Measurements from ENCODE around the gene TAS2R38.

DNA sequence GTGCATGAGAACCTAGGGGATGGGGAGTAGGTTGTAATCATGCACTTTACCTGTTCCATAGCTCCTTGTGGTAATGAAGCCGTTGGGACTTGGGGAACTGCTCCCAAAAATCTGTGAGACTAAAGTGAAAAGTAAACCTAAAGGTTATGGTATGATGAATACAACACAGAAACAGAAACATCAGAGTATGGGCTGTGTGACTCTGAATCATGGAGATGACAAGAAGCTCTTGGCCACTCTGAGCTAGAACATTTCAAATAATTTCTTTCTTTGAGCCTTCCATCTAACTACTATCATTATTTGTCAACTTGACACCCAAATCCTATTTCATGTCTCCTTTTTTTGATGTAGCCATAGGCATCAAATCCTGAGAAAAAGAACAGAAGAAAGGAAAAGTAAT is 29.7 kb downstream of the TAS2R38 start:
- TF ChIP-seq FOXM1 (IDR thresholded peaks at IDR 0.05; ENCODE audit: borderline replicate concordance, low read depth) (no peak), CEBPB (IDR thresholded peaks at IDR 0.05) (no peak), CREB1 (IDR thresholded peaks at IDR 0.05; ENCODE audit: low read depth) (no peak), EP300 (IDR thresholded peaks at IDR 0.05; ENCODE audit: borderline replicate concordance) (no peak), EGR1 (IDR thresholded peaks at IDR 0.05) (no peak), TAF1 (IDR thresholded peaks at IDR 0.05; ENCODE audit: low read depth) (no peak), YY1 (IDR thresholded peaks at IDR 0.05; ENCODE audit: low read depth) (no peak)
- TF ChIP-seq, protein P1, sequence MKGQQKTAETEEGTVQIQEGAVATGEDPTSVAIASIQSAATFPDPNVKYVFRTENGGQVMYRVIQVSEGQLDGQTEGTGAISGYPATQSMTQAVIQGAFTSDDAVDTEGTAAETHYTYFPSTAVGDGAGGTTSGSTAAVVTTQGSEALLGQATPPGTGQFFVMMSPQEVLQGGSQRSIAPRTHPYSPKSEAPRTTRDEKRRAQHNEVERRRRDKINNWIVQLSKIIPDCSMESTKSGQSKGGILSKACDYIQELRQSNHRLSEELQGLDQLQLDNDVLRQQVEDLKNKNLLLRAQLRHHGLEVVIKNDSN (IDR thresholded peaks at IDR 0.05), result no peak
- TF ChIP-seq, protein P2, sequence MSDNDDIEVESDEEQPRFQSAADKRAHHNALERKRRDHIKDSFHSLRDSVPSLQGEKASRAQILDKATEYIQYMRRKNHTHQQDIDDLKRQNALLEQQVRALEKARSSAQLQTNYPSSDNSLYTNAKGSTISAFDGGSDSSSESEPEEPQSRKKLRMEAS (IDR thresholded peaks at IDR 0.05), result no peak
- TF ChIP-seq, protein P3, sequence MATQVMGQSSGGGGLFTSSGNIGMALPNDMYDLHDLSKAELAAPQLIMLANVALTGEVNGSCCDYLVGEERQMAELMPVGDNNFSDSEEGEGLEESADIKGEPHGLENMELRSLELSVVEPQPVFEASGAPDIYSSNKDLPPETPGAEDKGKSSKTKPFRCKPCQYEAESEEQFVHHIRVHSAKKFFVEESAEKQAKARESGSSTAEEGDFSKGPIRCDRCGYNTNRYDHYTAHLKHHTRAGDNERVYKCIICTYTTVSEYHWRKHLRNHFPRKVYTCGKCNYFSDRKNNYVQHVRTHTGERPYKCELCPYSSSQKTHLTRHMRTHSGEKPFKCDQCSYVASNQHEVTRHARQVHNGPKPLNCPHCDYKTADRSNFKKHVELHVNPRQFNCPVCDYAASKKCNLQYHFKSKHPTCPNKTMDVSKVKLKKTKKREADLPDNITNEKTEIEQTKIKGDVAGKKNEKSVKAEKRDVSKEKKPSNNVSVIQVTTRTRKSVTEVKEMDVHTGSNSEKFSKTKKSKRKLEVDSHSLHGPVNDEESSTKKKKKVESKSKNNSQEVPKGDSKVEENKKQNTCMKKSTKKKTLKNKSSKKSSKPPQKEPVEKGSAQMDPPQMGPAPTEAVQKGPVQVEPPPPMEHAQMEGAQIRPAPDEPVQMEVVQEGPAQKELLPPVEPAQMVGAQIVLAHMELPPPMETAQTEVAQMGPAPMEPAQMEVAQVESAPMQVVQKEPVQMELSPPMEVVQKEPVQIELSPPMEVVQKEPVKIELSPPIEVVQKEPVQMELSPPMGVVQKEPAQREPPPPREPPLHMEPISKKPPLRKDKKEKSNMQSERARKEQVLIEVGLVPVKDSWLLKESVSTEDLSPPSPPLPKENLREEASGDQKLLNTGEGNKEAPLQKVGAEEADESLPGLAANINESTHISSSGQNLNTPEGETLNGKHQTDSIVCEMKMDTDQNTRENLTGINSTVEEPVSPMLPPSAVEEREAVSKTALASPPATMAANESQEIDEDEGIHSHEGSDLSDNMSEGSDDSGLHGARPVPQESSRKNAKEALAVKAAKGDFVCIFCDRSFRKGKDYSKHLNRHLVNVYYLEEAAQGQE (IDR thresholded peaks at IDR 0.05; ENCODE audit: low read depth), result no peak

Measured in Ishikawa (cell line).